ENCODE data around the gene FBF1.

DNA sequence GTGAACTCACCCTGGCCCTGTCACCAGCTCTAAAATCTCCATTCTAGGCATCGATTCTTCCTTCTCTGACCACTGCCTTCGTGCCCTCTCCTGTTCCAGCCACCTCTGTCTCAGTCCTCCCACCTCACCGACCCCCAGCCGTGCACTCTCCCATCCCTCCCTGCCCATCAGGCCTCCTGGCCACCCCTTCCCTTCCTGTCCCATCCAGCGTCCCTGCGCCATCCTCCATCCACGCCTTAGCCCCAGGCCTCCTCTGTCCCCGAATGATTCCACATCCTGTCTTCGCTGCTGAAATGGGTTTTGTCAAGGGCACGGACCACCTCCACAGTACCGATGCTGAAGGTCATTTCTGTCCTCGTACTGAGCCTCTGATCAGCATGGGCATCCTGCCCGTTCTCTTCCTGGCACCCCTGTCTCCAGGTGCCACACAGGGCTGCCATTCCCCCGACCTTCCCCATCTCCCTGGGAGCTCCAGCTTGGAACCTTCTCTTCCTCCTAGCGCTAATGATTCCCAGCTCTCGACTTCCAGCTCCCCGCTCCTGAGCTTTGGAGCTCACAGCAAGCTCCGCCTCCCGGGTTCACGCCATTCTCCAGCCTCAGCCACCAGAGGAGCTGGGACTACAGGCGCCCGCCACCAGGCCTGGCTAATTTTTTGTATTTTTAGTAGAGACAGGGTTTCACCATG lies 46.7 kb downstream of the FBF1 start:
- TF ChIP-seq CTCF (IDR thresholded peaks at IDR 0.05 in 4 of 5, conservative IDR thresholded peaks at IDR 0.05 in 1 of 5) (no peak), POLR2A (IDR thresholded peaks at IDR 0.05) (no peak)
